ENCODE data around the gene LMCD1.

LMCD1 gene

GRCh38 chr3:8596321-8597218, 94.9 kb downstream of the LMCD1 start:
- no peak for DNase-seq

- DNase-seq: no peak
These were observed 95.7 kb downstream of the LMCD1 start for GRCh38 chr3:8597219-8597853.

- no peak for DNase-seq
These were observed 97.5 kb downstream of the LMCD1 start for GRCh38 chr3:8599146-8599545.

- DNase-seq: no peak
These were observed 98.8 kb downstream of the LMCD1 start for GRCh38 chr3:8600457-8600856.

GRCh38 chr3:8603115-8603710, 101.6 kb downstream of the LMCD1 start:
- peak; percentile 2 for DNase-seq

- no peak for DNase-seq
These were observed 102.4 kb downstream of the LMCD1 start for GRCh38 chr3:8604006-8604405.

DNA sequence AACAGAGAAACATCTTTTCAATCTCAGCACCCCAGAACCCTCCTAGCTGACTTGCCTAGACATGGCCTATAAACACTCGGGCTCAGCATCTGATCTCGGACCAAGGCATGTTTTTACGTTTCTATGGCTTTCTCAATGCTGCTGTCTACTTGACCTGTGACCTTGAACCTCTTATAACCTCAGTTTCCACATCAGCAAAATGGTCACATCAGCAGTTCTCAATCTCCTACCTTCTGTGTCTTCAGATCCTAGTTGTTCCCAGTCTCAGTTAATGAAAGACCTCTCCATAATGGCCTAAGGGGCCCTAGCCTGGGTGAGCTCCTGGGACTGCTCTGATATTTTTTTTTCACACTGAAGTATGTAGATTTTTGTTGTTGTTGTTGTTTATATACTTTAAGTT, 103.4 kb downstream of the LMCD1 start:
- no peak for DNase-seq

- no peak for DNase-seq
These were observed 105.1 kb downstream of the LMCD1 start for GRCh38 chr3:8606701-8607231.

DNA sequence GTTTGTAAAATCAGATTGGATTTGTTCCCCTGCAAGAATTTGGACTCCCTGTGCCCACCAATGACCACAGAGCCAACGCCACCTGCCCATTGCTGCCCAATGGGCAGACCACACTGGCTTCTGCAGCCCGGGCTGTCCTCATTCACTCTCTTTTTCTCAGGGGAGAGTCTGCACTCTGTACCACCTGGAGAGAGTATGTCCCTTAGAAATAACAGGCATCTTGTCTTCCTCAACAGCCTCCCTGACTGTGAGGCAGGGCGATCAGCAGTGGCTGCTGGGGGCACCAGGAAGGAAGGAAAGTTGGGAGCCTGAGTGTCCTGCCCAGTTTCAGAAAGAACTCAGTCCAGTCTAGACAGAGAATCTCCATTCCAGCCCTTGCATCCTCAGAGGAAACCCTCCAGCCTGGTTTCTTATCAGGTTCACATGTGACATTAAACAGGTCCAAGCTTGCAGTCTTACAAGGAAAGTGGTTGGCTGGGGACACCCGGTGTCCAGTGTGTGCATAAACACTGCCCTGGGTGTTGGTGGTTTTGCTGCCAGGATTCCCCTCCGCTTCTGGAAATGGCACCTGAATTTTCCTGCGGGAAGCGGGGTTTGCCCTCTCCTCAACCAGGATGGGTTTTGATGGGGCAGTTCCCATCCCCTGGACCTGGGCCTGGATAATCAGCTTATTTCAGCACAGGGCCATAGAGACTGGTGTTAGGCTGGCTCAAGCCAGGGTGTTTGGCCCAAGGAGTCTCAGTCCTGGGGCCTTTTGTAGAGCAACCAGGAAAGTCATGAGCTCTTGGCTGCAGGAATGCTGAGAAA, 105.8 kb downstream of the LMCD1 start:
- peak; percentile 1 for DNase-seq

GRCh38 chr3:8608041-8608790, 106.6 kb downstream of the LMCD1 start:
- no peak for DNase-seq

GRCh38 chr3:8608791-8609467, 107.3 kb downstream of the LMCD1 start:
- no peak for DNase-seq

- no peak for DNase-seq
These were observed 109.3 kb downstream of the LMCD1 start for GRCh38 chr3:8610951-8611350.

GRCh38 chr3:8617921-8618320, 116.3 kb downstream of the LMCD1 start:
- DNase-seq: no peak

- DNase-seq: no peak
These were observed 117.3 kb downstream of the LMCD1 start for GRCh38 chr3:8618950-8619349.

- no peak for DNase-seq
These were observed 117.9 kb downstream of the LMCD1 start for GRCh38 chr3:8619548-8619947.

DNA sequence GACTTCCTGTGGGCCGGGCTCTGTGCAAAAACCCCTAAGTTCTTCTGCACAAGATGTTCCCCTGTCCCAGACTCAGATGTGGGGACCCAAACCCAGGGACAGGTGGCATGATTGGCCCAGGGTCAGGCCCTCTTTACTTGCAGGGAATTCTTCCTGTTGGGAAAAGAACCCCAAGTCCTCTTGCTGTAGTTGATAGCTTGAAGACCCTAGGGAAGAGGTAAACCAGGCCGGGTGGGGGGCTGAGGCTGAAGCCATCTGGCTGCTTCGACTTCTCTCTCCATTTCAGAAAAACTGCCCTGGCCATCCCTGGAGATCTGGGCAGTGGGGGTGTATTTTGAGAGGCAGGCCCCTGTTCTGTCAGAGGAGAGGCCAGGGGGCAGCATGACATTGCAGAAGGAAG, 119.5 kb downstream of the LMCD1 start:
- DNase-seq: no peak

- no peak for DNase-seq
These were observed 120.2 kb downstream of the LMCD1 start for GRCh38 chr3:8621872-8622271.

DNA sequence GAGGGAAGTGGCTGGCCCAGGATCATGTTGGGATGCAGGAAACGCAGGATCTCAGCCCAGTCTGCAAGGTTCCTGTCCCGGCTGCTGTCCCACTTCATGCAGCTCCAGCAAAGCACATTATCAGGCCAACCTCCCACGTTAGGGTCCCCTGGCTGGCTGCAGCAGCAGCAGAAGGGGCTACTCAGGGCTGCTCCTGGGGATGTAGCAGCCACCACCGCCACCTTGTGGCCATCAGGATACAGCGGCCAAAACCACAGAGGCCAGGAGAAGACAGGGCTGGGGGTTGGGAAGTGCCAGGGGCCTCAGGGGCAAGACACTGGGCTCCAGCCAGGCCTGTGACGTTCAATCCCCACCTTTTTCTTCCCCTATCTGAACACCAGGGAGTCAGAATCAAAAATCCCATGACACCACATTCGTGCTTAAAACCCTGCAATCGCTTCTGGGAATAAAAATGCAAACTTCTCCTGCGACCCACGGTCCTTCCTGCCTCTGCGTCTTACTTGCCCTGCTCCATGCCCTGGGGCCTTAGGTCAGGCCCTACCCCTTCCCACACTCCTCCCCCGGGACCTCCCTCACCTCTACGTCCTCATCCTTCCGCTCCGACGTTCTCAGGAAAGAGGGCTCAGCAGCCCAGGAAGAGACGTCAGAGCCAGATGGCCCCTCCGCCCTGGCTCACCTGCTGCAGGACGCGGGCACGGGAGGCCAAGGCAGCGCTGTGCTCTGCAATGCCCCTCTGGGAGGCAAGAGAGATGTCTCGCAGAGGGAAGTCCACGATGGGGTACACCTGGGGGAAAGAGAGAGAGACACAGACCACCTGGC, 121.5 kb downstream of the LMCD1 start:
- DNase-seq: peak; percentile 32

- no peak for DNase-seq
These were observed 122.1 kb downstream of the LMCD1 start for GRCh38 chr3:8623741-8624140.

Data from NCI-H1092 treated with DMSO at 0.1 percent for 48 hours (cell line).